Colonic mucosa (tissue), 4 donors: Measurements from ENCODE around the gene LAS1L. TPM values are rescaled to one million over a fixed set of nuclear protein-coding genes. Genes with fewer than 3 reads are reported as not detected.
"Not testable (repeated sequence)": the region's sequence is repeated elsewhere in the genome, so short reads cannot be mapped to it uniquely, and the experiment has no call there.

Experiments
- DNase-seq: peaks from one replicate; pipeline ENCODE4 v3.0.0-alpha.2; 2020
- H3K27ac ChIP-seq: fragments of 200-600 bp; one replicate; pipeline ENCODE4 v1.8.0; 2021
- H3K27me3 ChIP-seq: fragments of 200-600 bp; one replicate; pipeline ENCODE4 v1.8.0; 2021
- H3K36me3 ChIP-seq: fragments of 200-600 bp; one replicate; pipeline ENCODE4 v1.8.0; 2021
- H3K4me1 ChIP-seq: fragments of 200-600 bp; one replicate; pipeline ENCODE4 v1.8.0; 2021; ENCODE audit warnings: mild to moderate bottlenecking
- H3K4me3 ChIP-seq: fragments of 200-600 bp; one replicate; pipeline ENCODE4 v1.8.0; 2021
- H3K9ac ChIP-seq, 2 donors: one replicate each; pipeline ENCODE4 v1.7.0; 2013; ENCODE audit warnings: control low read depth in 2 of 2, low read depth in 2 of 2, low read length in 2 of 2
- H3K9me3 ChIP-seq: fragments of 200-600 bp; one replicate; pipeline ENCODE4 v1.8.0; 2021
- intact Hi-C: fragments of 100-400 bp; cut with DNase I; formaldehyde crosslinking; loops from one replicate; pipeline ENCODE4 v1.14.1; 2022
- total RNA-seq, 2 donors: library from RNA; stranded (reverse); fragmentation: NEBNext Ultra II Directional in 1 of 2; extraction: Animal tissue kit (Norgen Biotek cat#: 25700) in 1 of 2; gene quantifications; one replicate each; pipeline ENCODE4 v1.2.1, GENCODE V29; 2021
- TF ChIP-seq, protein P1 (sequence below): fragments of 200-600 bp; IDR thresholded peaks from one replicate; pipeline ENCODE4 v1.8.0; 2022; ENCODE audit warnings: antibody characterized with exemption, mild to moderate bottlenecking
- donor health status: healthy.
- donor health status: DM: no; HTN: no; CAD: no.
- donor health status: DM: no; HTN: no; CAD: no.

LAS1L gene
- total RNA-seq, 2 donors from 2014 or later: 13.8 to 35.4 TPM

DNA sequence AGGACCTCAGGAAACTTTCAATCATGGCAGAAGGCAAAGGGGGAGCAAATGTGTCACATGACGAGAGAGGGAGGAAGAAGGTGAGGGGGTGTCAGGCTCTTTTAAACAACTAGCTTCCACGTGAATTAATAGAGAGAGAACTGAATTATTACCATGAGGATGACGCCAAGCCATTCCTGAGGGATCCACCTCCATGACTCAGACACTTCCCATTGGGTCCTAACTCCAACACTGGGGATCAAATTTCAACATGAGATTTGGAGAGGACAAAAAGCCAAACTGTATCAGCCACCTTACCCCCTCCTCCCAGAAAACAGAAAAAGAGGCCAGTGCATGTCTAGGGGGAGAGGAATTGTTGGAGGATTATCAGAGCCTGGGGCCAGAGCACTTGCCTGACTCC lies 40.4 kb upstream of the LAS1L start:
- Histone ChIP-seq H3K4me3 (no peak overlapping the region), H3K27ac (no peak overlapping the region), H3K36me3 (no peaks in the 10 kb centered on the region), H3K4me1 (no peaks in the 10 kb centered on the region), H3K9me3 (no peaks in the 10 kb centered on the region), H3K9ac (no peak overlapping the region), H3K27me3 (no peaks in the 10 kb centered on the region)
- DNase-seq: no peak
- intact Hi-C loops: loop anchor here (10.0 kb wide), 1 partner anchor 1150 kb away; no protein-coding TSS in a partner anchor
- TF ChIP-seq, protein P1, sequence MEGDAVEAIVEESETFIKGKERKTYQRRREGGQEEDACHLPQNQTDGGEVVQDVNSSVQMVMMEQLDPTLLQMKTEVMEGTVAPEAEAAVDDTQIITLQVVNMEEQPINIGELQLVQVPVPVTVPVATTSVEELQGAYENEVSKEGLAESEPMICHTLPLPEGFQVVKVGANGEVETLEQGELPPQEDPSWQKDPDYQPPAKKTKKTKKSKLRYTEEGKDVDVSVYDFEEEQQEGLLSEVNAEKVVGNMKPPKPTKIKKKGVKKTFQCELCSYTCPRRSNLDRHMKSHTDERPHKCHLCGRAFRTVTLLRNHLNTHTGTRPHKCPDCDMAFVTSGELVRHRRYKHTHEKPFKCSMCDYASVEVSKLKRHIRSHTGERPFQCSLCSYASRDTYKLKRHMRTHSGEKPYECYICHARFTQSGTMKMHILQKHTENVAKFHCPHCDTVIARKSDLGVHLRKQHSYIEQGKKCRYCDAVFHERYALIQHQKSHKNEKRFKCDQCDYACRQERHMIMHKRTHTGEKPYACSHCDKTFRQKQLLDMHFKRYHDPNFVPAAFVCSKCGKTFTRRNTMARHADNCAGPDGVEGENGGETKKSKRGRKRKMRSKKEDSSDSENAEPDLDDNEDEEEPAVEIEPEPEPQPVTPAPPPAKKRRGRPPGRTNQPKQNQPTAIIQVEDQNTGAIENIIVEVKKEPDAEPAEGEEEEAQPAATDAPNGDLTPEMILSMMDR: no peak

DNA sequence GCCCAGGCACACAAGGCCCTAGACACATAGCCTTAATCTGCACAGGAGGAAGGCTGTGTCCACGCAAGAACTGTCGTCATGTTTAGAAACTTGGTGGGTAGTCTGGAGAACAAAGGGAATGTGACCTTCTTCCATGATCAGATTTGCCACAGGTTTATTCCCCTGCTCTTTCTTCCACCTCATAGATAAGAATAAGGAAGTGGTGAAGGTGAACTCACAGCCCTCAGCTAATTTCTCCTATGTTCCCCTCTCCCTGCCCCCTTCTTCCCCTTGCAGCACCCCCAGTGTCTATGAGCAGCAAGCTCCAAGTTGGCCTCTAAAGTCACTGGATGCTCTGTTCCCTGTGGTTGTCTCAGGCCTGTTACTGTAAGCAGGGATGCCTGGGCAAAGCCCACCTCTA lies 39.8 kb upstream of the LAS1L start:
- Histone ChIP-seq H3K9ac (no peak overlapping the region), H3K9me3 (no peaks in the 10 kb centered on the region), H3K27me3 (no peaks in the 10 kb centered on the region), H3K4me1 (no peaks in the 10 kb centered on the region), H3K4me3 (no peak overlapping the region), H3K27ac (no peak overlapping the region), H3K36me3 (no peaks in the 10 kb centered on the region)
- intact Hi-C loops: loop anchor here (10.0 kb wide), 1 partner anchor 1150 kb away; no protein-coding TSS in a partner anchor
- DNase-seq: no peak
- TF ChIP-seq, protein P1: no peak

DNA sequence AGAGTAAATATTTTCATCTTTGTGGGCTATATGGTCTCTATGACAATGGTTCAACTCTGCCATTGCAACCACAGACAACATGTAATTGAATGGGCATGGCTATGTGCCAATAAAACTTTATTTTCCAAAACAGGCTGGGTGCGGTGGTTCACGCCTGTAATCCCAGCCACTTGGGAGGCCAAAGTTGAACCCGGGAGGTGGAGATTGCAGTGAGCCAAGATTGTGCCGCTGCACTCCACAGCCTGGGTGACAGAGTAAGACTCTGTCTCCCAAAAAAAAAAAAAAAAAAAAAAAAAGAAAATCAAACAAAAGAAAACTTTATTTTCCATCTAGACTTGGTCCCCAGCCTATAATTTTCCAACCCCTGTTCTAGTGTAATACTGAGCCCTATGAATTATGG lies 38.4 kb upstream of the LAS1L start:
- TF ChIP-seq, protein P1: no peak
- no peak overlapping the region for H3K9ac ChIP-seq
- H3K27me3 ChIP-seq: no peaks in the 10 kb centered on the region
- H3K4me3 ChIP-seq: no peak overlapping the region
- no peaks in the 10 kb centered on the region for H3K4me1 ChIP-seq
- H3K36me3 ChIP-seq: no peaks in the 10 kb centered on the region
- H3K9me3 ChIP-seq: no peaks in the 10 kb centered on the region
- H3K27ac ChIP-seq: no peak overlapping the region
- intact Hi-C loops: loop anchor here (10.0 kb wide), 1 partner anchor 1152 kb away; no protein-coding TSS in a partner anchor
- no peak for DNase-seq

DNA sequence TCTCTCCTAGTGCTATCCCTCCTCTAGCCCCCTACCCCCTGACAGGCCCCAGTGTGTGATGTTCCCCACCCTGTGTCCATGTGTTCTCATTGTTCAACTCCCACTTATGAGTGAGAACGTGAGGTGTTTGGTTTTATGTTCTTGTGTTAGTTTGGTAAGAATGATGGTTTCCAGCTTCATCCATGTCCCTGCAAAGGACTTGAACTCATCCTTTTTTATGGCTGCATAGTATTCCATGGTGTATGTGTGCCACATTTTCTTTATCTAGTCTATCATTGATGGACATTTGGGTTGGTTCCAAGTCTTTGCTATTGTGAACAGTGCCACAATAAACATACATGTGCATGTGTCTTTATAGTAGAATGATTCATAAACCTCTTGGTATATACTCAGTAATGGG lies 28.3 kb upstream of the LAS1L start:
- DNase-seq, H3K4me1 ChIP-seq, H3K27ac ChIP-seq, H3K9me3 ChIP-seq, H3K27me3 ChIP-seq, H3K36me3 ChIP-seq, H3K9ac ChIP-seq, H3K4me3 ChIP-seq, intact Hi-C loops: not testable (repeated sequence)

DNA sequence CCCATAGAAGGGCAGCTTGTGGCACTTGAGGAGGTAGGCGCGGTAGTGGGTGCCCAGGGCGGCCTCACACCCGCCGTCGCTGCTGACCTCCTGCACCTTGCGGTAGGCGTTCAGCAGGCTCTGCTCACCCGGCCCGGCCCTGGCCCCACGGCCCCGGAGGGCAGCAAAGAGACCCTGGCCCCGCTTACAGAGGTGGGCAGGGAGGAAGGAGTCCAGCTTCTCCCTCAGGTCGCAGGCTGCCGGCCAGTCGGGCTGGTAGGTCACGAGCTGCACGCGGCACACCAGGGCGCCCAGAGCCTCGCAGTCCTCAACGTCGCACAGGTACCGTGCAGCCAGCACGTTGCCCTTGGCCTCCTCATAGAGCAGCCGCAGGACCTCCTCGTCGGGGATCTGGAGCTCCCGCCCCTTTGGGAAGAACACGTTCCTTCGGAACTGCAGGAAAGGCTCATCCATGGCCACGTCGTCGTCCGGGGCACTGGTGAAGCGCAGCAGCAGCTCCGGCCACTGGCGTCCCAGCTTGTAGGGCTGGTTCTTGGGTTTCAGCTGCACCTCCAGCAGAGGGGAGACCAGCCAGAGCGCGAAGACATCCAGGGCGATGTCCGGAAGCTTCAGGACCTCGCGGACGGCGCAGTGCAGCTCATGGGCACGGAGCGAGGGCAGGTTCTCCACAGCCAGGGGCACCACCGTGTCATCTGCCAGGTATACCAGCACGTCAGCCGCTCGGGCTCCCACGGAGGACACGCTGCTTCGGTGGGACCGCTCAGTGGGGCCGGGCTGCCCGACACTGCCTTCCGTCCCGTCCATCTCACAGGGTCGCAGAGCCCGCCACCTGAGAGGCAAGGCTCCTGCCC lies 17.1 kb upstream of the LAS1L start:
- no peak overlapping the region for H3K4me3 ChIP-seq
- no peak overlapping the region for H3K27ac ChIP-seq
- H3K36me3 ChIP-seq: no peaks in the 10 kb centered on the region
- no peak for DNase-seq
- intact Hi-C loops: no loop called here
- TF ChIP-seq, protein P1: no peak
- H3K27me3 ChIP-seq: no peaks in the 10 kb centered on the region
- H3K9me3 ChIP-seq: no peaks in the 10 kb centered on the region
- no peaks in the 10 kb centered on the region for H3K4me1 ChIP-seq
- no peak overlapping the region for H3K9ac ChIP-seq

DNA sequence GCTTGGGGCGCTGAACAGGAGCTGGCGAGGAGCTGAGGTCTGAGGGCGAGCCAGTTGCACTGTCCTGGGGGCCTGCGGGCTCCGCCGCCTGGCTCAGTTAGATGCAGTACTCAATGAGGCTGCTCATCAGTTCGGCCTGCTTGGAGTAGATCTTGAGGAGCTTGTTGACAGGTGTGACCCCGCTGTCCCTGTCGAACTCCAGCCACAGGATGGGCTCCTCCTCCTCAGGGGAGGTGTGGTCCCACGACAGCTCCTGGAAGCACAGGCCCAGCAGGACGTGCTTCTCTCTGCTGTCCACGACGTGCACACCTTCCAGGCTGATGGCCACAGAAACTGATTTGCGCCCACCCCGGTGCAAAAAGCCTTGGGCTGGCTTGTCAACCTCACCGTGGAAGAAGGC lies 16.5 kb upstream of the LAS1L start:
- H3K4me3 ChIP-seq: no peak overlapping the region
- intact Hi-C loops: no loop called here

More for the DNA sequence above, 16.5 kb upstream of the LAS1L start:
- H3K9me3 ChIP-seq: no peaks in the 10 kb centered on the region
- H3K27me3 ChIP-seq: no peaks in the 10 kb centered on the region
- H3K4me1 ChIP-seq: no peaks in the 10 kb centered on the region
- TF ChIP-seq, protein P1: no peak
- no peak overlapping the region for H3K9ac ChIP-seq
- H3K27ac ChIP-seq: no peak overlapping the region
- no peak for DNase-seq
- no peaks in the 10 kb centered on the region for H3K36me3 ChIP-seq
